Stimulated activated CD8-positive, alpha-beta memory T cell treated with anti-CD3 and anti-CD28 coated beads, Interleukin-2, amount 100 ng/mL, for 1 hour (primary cell): Measurements from ENCODE around the gene SLC35F3.
"Not testable (repeated sequence)": the region's sequence is repeated elsewhere in the genome, so short reads cannot be mapped to it uniquely, and the experiment has no call there.

Source experiments
- DNase-seq, 2 donors: peaks; one replicate each; pipeline ENCODE4 v3.0.0-alpha.2; 2020; ENCODE audit warnings: low read depth in 2 of 2

The SLC35F3 gene

GRCh38 chr1:234226113-234226818, 321.8 kb downstream of the SLC35F3 start:
- no peak for DNase-seq

GRCh38 chr1:234226819-234227165, 322.3 kb downstream of the SLC35F3 start:
- no peak for DNase-seq

- DNase-seq: no peak
Measured at GRCh38 chr1:234229581-234230387, 325.3 kb downstream of the SLC35F3 start.

- DNase-seq: no peak
Measured at GRCh38 chr1:234230414-234230862, 326.0 kb downstream of the SLC35F3 start.

GRCh38 chr1:234231061-234231892, 326.8 kb downstream of the SLC35F3 start:
- DNase-seq: no peak

- DNase-seq: no peak
Measured at GRCh38 chr1:234231893-234232276, 327.4 kb downstream of the SLC35F3 start.

- no peak for DNase-seq
Measured at GRCh38 chr1:234234199-234234598, 329.7 kb downstream of the SLC35F3 start.

- DNase-seq: no peak
Measured at GRCh38 chr1:234235434-234235881, 331.0 kb downstream of the SLC35F3 start.

GRCh38 chr1:234237393-234237792, 332.9 kb downstream of the SLC35F3 start:
- DNase-seq: no peak

GRCh38 chr1:234238060-234238459, 333.6 kb downstream of the SLC35F3 start:
- DNase-seq: no peak

- no peak for DNase-seq
Measured at GRCh38 chr1:234239515-234239914, 335.0 kb downstream of the SLC35F3 start.

GRCh38 chr1:234239936-234240335, 335.5 kb downstream of the SLC35F3 start:
- no peak for DNase-seq

- no peak for DNase-seq
Measured at GRCh38 chr1:234240680-234241079, 336.2 kb downstream of the SLC35F3 start.

- no peak for DNase-seq
Measured at GRCh38 chr1:234241941-234242490, 337.5 kb downstream of the SLC35F3 start.

- no peak for DNase-seq
Measured at GRCh38 chr1:234243521-234244260, 339.2 kb downstream of the SLC35F3 start.

GRCh38 chr1:234244482-234244881, 340.0 kb downstream of the SLC35F3 start:
- DNase-seq: no peak

- no peak for DNase-seq
Measured at GRCh38 chr1:234246638-234247116, 342.2 kb downstream of the SLC35F3 start.

GRCh38 chr1:234247746-234248145, 343.3 kb downstream of the SLC35F3 start:
- DNase-seq: not testable (repeated sequence)

- DNase-seq: no peak
Measured at GRCh38 chr1:234250747-234251146, 346.3 kb downstream of the SLC35F3 start.

GRCh38 chr1:234253732-234254131, 349.3 kb downstream of the SLC35F3 start:
- DNase-seq: no peak

GRCh38 chr1:234256359-234256758, 351.9 kb downstream of the SLC35F3 start:
- DNase-seq: no peak
